NCI-H2081 (cell line): ENCODE data around the gene ZNF280A.
A peak's percentile ranks its signal among the peaks of the same experiment; 100 is the strongest.

Experiments
- DNase-seq, 2 experiments: peaks; one replicate each; lab custom pipeline; 2025; lab: John Stamatoyannopoulos, UW

Gene ZNF280A, protein sequence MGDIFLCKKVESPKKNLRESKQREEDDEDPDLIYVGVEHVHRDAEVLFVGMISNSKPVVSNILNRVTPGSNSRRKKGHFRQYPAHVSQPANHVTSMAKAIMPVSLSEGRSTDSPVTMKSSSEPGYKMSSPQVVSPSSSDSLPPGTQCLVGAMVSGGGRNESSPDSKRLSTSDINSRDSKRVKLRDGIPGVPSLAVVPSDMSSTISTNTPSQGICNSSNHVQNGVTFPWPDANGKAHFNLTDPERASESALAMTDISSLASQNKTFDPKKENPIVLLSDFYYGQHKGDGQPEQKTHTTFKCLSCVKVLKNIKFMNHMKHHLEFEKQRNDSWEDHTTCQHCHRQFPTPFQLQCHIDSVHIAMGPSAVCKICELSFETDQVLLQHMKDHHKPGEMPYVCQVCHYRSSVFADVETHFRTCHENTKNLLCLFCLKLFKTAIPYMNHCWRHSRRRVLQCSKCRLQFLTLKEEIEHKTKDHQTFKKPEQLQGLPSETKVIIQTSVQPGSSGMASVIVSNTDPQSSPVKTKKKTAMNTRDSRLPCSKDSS

DNA sequence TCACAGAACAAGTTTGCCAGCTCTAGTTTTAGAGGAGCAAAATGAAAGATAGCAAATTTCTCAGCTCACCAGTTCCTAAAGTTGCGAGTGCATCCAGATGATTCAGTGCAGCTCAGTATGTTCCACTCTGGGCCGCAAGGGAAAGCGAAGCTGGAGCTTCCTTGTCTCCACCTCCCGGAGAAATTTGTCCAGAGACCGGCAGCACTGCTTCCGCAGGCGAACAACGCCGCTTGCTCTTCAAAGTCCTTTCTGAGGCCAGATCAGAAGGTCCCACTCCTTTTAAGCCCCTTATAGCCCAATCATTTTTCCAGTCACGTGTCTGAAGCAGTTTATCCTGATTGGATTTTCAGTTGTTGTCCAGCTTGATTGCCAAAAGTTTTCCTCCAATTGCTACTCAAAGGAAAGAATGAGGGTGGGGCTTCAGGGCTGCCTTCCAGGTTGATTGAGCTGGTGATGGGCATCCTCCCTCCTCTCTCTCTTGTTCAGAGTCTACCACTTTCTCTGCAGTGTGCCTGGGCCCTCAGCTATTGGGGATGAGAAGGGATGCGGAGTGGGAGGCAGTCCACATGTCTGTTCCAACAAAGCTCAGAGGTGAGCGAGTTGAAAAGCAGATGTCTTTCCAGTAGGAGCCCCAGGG lies at the start of gene ZNF280A:
TSS of gene ZNF280A (minus strand) at position 251 of the 637 bp plus-strand sequence. CDS start 4,640 bp downstream, outside the sequence.
- DNase-seq, result no peak

DNA sequence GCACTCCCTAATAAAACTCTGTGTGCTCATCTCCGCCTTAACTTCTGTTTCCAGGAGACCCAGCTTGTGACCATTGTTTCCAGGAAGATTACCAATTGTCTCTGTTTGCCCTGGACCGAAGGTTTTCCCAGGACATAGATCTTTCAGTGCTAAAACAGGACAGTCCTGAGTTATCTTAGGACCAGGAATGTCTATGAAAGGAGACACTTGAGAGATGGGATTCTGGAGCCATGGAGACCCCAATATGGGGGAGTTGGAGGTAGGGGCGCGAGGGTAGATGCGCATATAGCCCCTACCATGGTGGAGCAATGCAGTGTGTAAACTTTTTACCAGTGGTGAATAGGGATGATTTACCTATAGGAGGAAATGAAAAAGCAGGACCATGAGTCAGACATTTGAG lies 49.1 kb upstream of the ZNF280A start:
- no peak for DNase-seq

DNA sequence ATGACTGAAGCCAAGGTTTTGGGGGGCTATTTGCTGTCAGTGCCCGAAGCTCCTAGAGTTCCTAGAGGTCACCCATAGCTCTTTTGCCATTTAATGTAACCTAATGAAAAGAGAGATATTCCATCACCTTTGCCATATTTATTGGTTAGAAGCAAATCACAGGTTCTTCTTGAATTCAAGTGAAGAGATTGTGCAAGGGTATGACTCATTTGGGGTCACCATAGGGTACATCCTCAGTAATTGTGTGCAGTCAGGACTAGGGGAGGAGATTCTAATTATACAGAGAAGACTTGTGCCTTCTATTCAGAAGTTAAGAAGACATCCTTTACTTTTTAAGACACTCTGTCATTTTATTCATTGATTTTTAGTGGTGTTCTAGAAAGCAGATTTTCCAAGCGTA lies 45.9 kb upstream of the ZNF280A start:
- no peak for DNase-seq

DNA sequence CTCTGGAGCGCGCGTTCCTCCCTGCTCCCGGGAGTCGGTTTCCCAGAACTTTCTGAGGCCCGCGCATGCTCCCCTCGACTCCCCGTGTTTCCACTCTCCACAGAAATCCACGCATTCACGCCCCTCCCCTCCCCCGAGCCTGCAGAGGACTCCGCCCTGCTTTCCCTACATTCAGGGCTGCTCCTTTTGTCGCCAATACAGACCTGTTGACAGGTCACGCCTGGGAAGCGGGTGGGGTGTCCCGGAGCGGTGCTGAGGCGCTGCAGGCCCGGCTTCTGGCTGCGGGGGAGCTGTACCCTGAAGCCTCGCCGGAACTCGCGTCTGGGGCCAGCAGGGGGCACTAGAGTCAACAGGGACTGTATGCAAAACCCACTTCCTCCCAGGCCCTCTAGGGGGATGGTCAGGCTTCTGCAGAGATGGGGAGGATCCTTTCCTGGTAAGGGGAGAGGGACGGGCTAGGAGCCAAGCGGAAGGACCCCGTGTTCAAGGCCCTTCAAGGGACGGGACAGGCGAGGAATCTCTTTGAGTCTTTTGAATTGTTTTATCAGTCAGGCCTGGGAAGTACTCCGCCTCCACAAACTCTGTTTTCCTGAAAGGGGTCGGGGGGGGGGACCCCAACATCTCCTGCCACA lies 39.0 kb upstream of the ZNF280A start, which contains the start of gene PRAME:
TSS of gene PRAME (minus strand) at position 294 of the 632 bp plus-strand sequence. CDS start 2,433 bp downstream, outside the sequence.
- DNase-seq, result peak; percentile 83 to 85

DNA sequence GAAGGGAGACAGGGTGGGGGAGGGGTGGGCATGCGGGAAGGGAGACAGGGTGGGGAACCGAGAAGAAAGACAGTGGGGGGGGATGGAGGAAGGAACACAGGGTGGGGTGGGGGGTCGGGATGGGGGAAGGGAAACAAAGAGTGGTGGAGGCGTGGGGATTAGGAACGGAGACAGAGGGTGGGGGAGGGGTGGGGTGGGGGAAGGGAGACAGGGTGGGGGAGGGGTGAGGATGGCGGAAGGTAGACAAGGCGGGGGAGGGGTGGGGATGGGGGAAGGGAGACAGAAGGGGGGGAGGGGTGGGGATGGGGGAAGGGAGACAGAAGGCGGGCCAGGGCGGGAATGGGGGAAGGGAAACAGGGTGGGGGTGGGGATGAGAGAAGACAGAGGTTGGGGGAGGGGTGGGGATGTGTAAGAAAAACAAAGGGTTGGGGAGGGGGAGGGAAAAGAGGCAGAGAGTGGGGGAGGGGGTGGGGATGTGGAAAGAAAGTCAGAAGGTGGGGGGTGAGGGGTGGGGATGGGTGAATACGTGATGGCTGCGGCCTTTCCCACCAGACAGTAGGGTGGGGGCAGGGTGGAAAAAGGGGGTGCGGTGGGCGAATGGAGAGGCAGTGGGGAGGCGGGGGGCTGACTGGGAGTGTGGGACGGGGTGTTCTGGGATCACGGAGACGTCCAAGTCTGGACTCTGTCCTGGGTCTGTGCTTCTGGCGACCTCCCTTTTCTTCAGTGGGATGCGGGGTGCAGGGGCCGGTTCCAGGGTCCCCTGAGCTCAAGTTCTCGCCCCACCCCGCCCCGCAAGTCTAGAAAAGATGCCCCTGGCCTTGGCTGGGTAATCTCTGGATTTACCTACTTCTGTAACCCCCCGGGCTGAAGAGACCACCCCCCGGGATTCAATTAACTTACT lies 38.3 kb upstream of the ZNF280A start:
- DNase-seq, result peak; percentile 0 to 15

DNA sequence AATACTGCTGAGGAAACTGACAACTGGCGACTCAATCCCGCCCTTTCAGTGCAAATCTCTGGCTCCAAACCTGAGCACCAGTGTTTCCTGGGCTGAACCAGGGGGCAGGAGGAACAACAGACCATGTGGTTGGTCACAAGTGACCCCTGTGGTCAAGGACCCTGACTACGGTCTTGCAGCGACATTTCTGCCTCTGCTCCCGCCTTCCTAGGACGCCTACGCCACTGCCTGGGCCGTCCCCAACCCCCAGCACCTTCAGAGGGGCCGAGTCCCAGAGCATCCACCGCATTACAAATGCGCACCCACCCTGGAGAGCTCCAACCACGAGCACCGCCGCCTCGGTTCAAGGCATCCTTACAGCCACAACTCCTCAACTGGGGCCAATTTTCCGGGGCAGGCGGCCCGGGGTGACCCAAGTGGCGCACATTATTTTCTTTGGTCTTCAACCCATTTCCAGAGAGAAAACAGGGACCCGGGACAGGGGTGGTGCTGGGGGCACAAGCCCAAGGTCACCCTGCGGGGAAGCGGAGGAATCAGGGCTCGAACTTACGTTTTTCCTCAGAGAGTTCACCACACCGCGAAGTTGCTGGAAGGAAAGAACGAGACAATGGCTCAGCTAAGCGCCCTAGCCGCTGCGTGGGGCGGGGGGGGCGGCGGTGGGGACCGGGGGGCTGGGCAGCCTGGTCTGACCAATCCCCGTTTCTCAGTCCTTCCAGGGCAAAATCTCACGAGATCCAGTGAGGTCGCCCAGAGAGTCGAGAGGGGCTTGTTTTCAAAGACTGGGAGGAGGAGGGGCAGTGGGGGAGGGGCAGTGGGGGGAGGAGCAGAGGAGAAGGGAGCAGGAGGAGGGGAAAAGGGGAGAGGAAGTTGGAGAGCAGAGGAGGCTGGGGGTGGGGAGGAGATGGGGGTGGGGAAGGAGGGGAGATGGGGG lies 37.2 kb upstream of the ZNF280A start:
- peak; percentile 22 to 71 for DNase-seq

DNA sequence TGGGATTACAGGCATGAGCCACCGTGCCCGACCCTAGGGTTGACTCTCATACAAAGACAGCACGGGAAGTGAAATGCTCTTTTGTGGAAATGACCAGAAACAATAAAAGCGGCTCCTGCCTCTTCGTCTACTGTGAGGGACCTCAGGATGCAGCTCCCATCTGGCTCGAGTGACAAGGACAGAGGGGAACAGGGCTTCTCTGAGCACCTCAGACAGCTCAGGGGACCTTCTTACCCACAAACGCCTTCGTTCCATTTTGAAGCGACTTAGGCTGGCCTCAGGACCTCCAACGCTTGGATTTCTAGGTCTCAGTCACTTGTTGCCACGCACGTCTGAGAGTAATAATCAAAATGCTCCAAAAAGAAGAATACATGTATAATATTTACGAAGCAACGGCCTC lies 36.5 kb upstream of the ZNF280A start:
- DNase-seq, result no peak

DNA sequence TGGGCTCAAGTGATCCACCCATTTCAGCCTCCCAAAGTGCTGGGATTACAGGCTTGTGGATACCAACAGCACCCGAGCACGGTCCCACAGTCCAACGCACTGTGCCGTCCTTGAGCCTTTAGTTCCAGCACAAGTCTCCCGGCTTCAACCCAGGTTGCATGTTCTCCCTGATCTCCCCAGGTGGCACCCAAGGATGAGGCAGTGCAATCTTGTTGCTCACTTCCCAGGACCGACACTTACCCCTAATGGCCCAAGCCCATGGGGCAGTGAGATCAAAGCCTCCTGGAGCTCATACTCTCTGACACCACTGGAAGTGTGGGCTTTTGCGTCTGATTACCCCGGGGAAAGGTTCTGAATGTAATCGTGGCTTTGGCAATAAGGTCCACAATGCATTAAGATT lies 35.5 kb upstream of the ZNF280A start:
- DNase-seq, result no peak

DNA sequence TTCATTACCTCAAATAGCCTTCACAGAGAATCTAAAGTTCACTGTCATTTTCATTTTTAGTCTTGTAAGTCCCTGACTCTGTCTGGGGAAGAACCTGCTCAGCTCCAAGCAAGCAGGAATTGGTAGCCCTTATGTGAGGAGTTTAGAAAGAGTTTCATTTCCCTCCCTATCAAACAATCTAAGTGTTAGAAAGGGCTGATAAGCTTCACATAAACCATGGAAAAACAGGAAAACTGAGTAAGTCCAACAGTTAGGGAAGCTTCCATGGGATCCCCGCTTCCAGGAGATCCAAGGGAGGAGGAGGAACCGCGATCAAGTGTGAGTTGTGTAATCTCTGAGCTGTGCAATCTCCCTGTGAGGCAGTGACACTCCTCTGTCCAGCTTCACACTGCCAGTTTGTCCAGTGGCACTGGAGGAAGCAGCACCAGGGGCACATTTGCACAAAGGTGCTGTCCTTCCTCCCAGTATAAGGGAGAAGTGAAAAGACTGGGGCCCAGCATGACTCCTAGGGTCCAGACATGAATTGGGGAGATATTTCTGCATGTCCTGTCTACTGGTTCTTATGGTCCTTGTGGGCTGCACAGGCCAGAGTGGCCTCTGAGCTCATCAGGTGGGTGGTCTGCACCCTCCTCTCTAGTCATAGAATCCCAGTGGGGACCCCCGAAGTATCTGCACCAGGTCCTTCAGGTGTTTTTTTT lies 34.7 kb upstream of the ZNF280A start:
- no peak for DNase-seq

DNA sequence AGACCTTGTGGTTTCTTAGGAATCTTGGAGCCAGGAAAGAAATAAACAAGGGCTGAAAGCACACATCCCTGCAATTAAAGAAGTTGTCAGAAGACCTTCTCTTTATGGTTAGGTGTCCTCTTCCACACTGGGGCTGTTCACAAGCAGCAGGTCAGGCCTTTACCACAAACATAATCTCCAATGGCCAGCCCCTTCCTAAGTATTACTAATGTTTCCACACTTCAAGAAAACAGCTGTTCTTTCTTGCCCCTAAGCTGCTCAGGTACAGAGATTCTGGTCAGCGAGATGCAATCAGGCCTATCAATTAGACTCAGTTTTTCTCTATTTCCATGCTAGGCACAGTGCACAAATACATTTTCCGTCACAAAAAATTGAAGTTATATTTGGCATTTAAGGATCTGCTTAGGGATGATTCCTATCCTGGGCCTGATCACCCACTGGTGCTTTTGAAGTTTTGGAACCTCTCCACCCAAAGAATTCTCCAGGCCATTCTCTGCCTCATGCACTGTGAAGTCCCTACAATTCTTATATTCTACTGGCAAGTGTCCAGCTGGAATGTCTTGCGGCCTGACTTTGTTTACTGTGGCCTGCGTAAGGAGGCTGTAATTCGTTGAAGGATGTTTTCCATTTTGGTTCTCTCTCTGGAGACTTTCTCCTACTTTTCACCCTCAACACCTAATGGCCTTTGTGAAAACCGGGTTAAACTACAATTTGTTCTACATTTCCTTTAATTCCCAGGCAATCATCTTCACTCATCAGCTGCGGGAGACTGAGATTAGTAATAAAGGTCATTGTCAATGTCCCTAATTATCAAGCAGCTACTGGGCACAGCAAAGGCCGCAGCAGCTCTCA lies 33.9 kb upstream of the ZNF280A start:
- DNase-seq, result no peak

DNA sequence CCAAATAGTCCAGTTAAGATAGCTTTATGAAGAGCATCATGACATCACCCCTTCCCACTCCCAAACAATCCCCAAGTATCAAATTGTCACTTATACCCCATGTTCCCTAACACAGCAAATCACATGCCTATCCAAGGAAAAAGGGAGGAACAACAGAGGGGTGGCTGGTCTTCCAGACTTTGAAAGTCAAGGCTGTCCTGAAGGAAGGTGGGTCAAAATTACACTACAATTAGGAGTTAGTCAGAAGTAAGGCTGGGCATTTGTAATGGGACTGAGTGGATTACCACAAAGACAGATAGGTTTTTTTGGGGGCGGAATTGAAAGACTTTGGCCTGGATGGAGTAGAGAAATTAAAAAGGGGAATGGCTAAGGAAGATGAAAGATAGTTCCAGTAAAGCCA lies 33.1 kb upstream of the ZNF280A start:
- no peak for DNase-seq

DNA sequence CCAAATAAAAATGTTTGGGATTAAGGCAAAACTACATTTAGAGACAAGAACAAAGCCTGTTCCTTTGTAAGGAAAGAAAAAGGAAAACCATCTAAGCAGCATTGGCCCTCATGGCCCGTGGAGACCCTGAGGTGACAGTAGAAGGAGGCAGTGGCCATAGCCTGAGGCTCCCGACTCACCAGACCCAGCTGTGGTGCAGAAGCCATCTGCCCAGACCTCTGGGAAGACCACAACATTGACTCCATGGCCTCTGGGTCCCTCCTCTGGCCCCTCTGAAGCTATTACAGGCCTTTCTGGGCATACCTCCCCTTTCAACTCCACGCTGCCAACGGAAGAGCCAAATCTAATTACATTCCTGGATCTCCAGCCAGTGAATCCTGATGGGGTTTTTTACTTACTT lies 32.6 kb upstream of the ZNF280A start:
- DNase-seq, result no peak

DNA sequence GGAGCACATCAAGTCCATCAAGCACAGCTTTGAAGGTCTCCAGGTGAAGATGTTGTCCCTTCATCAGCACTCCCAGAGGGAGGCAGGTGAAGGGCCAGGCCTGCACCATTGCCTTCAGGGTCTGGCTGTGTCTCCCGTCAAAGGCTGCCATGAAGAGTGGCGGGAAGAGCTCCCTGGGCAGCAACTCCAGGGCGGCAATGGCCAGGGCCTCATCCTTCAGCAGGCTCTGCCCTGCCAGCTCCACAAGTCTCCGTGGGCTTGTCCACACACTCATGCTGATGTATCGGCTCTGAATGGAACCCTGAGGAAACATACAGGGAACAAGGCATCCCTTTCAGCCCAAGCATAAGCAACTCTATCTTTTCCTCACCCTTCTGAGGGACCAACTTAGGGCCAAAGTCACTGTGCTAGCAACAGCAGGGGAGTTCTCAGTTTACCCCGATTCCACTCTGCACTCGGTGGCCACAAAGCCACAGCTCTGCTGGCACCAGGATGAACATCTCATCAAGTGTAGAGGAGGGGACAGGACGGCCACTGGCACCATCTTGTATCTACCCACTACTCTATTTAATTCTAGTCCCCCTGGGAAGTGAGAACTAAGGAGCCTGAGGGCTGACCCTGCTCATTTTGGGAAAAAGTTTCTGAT lies 30.8 kb upstream of the ZNF280A start:
- DNase-seq, result no peak

DNA sequence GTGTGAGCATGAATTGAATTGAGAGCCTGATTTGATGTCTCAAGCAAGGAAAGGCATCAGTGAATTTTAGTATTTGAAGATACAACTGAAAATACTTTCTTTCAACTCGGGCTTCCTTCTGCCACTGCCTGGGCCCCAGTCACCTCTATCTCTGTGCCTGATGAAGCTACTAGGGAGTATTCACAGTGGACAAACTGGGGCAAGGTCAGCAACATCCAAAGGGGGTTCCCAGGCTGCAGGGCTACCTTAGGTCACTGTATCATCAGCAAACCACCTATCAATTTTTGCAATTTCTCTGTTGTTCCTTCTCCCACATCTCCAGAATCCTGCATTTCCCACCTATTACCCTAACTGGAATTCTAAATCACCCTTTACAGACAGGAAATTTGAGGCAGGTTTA lies 28.8 kb upstream of the ZNF280A start:
- DNase-seq, result no peak

DNA sequence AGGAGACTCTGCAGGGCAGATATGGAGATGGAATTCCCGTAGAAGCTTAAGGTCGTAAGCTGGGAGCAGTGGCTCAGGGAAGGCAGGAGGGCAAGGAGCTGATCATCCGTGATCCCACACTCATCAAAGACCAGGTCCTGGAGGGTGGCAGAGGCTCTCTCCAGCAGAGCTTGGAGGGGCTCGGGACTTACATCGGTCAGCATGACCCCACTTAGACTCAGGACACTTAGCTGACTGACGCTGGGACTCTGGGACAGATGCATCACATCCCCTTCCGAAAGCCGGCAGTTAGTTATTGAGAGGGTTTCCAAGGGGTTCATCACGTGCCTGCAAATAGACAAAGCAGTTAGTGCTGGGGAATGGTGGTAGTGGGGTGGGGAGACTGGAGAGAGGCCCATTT lies 28.2 kb upstream of the ZNF280A start:
- no peak for DNase-seq

DNA sequence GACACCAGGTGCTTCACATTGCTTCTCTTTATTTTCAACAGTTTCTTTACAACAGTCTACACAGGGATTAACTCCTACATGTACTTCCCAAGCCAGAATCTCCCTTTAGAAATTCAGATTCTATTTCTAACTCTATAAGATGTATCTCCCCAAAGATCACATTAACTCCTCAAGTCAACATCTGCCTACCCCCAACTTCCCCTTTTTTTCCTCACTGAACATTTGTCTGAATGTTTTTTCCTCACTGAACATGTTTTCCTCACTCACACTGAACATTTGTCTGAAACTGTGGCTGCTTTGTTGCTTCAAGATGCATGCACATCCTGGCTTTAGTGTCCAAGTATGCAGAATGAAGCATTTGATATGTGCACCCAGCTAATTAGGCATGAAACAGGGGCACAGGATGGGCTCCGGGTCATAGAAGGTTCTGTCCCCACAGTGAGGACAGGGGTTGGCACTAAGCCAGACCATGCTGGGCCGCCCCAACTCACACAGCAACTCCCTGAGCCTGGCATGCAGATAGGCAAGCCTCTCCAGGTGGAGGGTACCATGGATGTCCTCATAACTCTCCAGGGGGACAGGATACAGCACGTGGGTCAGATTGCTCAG lies 27.7 kb upstream of the ZNF280A start:
- no peak for DNase-seq

DNA sequence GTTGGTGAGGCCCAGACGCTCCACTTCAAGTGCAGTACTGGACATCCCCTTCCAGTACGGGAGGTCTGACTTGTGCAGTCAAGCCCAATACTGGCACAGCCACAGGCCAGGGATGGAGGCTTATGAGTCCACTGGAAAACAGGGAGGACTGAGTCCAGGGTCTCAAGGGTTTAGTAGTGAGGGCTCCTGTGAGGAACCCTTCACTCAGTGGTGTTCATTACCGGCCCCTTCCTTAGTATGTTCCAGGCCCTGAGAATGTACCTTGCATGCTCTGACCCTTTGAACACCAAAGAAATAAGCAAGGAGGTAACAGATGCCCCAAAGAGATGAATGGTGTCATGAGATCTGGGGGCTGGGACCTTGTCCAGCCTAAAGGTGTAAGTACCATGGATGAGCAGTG lies 27.2 kb upstream of the ZNF280A start:
- no peak for DNase-seq

DNA sequence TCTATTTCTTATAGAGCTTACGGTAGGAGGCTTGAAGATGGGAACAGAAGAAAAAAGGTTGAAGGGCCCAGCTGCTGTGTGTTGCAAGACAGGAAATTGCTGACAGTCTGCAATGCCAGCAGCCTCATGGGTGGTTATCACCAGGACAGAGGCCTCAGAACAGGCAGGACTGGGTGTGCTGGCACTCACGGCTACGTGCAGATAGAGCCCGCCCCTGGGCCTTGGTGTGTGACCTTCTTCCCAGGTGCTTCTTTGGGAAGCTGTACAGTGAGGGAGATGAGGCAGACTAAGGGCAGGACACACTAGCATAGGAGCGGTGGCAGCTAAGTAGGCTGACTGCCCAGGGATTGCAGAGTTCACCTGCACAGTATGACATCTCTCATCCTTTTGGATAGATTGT lies 26.4 kb upstream of the ZNF280A start:
- no peak for DNase-seq
